Upper lobe of left lung (tissue), 6 donors: ENCODE data around the gene MDFI. TPM values are rescaled to one million over a fixed set of nuclear protein-coding genes. Genes with fewer than 3 reads are reported as not detected.

Experiments used
- ATAC-seq, 2 donors: fragments of 200-7000 bp; cut with Tn5 transposase; one replicate each; pipeline ENCODE4 v1.9.1; 2022; ENCODE audit warnings: mild to moderate bottlenecking in 2 of 2, moderate library complexity in 2 of 2; ENCODE audit not compliant: low FRiP score in 2 of 2
- DNase-seq, 2 donors: peaks; one replicate each; pipeline ENCODE4 v3.0.0-alpha.2; 2019 to 2020
- H3K27ac ChIP-seq, 4 donors: fragments of 200-600 bp; sonication (generic); one replicate each; pipeline ENCODE4 v1.5.1; 2016 to 2019
- H3K27me3 ChIP-seq, 4 donors: fragments of 200-600 bp; sonication (generic); one replicate each; pipeline ENCODE4 v1.5.1; 2017 to 2019
- H3K36me3 ChIP-seq, 4 donors: fragments of 200-600 bp; sonication (generic); one replicate each; pipeline ENCODE4 v1.5.1; 2016 to 2019
- H3K4me1 ChIP-seq, 4 donors: fragments of 200-600 bp; sonication (generic); one replicate each; pipeline ENCODE4 v1.5.1; 2018 to 2019
- H3K4me3 ChIP-seq, 4 donors: fragments of 200-600 bp; sonication (generic); one replicate each; pipeline ENCODE4 v1.5.1; 2017 to 2019; ENCODE audit warnings: mild to moderate bottlenecking in 2 of 4, moderate library complexity in 1 of 4
- H3K9me3 ChIP-seq, 4 donors: fragments of 200-600 bp; sonication (generic); one replicate each; pipeline ENCODE4 v1.5.1; 2018 to 2019
- EP300 ChIP-seq, 4 donors: sonication (generic); formaldehyde crosslinking; IDR thresholded peaks; one replicate each; pipeline ENCODE4 v1.5.1; 2017; ENCODE audit warnings: antibody characterized with exemption in 4 of 4, control low read depth in 2 of 4
- POLR2A ChIP-seq, 4 donors: fragments of 450-650 bp; IDR thresholded peaks; one replicate each; pipeline ENCODE4 v1.5.1; 2016 to 2017; ENCODE audit warnings: antibody characterized with exemption in 4 of 4, mild to moderate bottlenecking in 2 of 4
- POLR2AphosphoS5 ChIP-seq, 2 donors: sonication (generic); formaldehyde crosslinking; IDR thresholded peaks; one replicate each; pipeline ENCODE4 v1.5.1; 2017; ENCODE audit warnings: antibody characterized with exemption in 2 of 2
- WGBS, 2 donors: methylation state at CpG; one replicate each; pipeline ENCODE4 v1.1.5; 2017 to 2018; 5-methylcytosine and 5-hydroxymethylcytosine counted together
- total RNA-seq, 6 donors: library from RNA; depleted of rRNA in 4 of 6; stranded (reverse); fragments of >200 nt in 4 of 6; gene quantifications; one replicate each; pipeline versions ENCODE4 v1.1.0 to v1.2.1, GENCODE V29; 2016 to 2021
- TF ChIP-seq, protein P1 (sequence below), 6 experiments: fragments of 450-650 bp in 4 of 6; fragments of 200-600 bp in 2 of 6; sonication (generic) in 2 of 6; IDR thresholded peaks; one replicate each; pipeline ENCODE4 v1.5.1; 2016 to 2019; ENCODE audit warnings: antibody characterized with exemption in 6 of 6
- donor health status: DM: no; HTN: no; CAD: no; lungs with moderate emphysema.
- donor health status: DM: no; HTN: yes; CAD: no; lungs with severe emphysema.

Gene MDFI
- total RNA-seq, 6 donors from 2014 or later, result 4.9 to 23.4 (median 8.0) TPM

DNA sequence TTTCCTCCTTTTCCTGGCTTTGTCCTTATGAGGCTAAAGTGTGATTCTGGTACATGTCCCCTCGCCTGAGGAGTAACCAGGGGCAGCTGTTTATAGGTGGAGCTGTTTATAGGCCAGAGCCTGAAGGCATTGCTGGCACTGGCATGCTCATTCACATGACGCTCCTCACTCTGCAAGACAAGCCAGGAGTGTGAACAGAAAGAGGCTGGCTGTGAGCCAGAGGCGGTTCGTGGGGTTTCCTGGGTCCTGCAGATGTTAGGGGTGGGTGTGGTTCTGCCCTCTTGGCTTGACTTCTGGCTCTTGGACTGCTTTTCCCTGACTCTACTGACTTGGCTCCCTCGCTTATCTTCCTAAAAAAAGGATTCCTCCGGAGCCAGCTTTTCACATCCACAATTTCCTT, 12.8 kb upstream of the MDFI start:
- ATAC-seq, result peak in 1 of 2 donors; percentile 45
- no peak for TF ChIP-seq EP300 (IDR thresholded peaks at IDR 0.05)
- TF ChIP-seq, protein P1, sequence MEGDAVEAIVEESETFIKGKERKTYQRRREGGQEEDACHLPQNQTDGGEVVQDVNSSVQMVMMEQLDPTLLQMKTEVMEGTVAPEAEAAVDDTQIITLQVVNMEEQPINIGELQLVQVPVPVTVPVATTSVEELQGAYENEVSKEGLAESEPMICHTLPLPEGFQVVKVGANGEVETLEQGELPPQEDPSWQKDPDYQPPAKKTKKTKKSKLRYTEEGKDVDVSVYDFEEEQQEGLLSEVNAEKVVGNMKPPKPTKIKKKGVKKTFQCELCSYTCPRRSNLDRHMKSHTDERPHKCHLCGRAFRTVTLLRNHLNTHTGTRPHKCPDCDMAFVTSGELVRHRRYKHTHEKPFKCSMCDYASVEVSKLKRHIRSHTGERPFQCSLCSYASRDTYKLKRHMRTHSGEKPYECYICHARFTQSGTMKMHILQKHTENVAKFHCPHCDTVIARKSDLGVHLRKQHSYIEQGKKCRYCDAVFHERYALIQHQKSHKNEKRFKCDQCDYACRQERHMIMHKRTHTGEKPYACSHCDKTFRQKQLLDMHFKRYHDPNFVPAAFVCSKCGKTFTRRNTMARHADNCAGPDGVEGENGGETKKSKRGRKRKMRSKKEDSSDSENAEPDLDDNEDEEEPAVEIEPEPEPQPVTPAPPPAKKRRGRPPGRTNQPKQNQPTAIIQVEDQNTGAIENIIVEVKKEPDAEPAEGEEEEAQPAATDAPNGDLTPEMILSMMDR (IDR thresholded peaks at IDR 0.05), result no peak
- no peak for TF ChIP-seq POLR2A (IDR thresholded peaks at IDR 0.05)
- no peak for TF ChIP-seq POLR2AphosphoS5 (IDR thresholded peaks at IDR 0.05)
- Histone ChIP-seq H3K4me3 (no peak overlapping the region), H3K27ac (no peak overlapping the region), H3K4me1 (peaks cover 0 to 5% (median 2%) of the 10 kb centered on the region in 4 donors), H3K9me3 (peaks cover 0 to 5% (median 0%) of the 10 kb centered on the region in 4 donors), H3K27me3 (no peaks in the 10 kb centered on the region), H3K36me3 (no peaks in the 10 kb centered on the region)
- 28 to 31% methylated on average over 6 of the region's 6 CpGs for WGBS, 2 donors
- no peak for DNase-seq

GRCh38 chr6:41626022-41626421, 12.2 kb upstream of the MDFI start:
- Histone ChIP-seq H3K4me3 (no peak overlapping the region), H3K4me1 (peaks cover 0 to 5% (median 2%) of the 10 kb centered on the region in 4 donors), H3K27ac (no peak overlapping the region), H3K9me3 (peaks cover 0 to under 1% (median 0%) of the 10 kb centered on the region in 4 donors), H3K36me3 (no peaks in the 10 kb centered on the region), H3K27me3 (no peaks in the 10 kb centered on the region)
- no peak for TF ChIP-seq POLR2AphosphoS5 (IDR thresholded peaks at IDR 0.05)
- TF ChIP-seq EP300 (IDR thresholded peaks at IDR 0.05), result no peak
- no peak for TF ChIP-seq POLR2A (IDR thresholded peaks at IDR 0.05)
- TF ChIP-seq, protein P1 (IDR thresholded peaks at IDR 0.05), result no peak
- DNase-seq, result no peak
- no peak for ATAC-seq
- WGBS, 2 donors, result 91 to 93% methylated on average over 4 of the region's 4 CpGs

- no peak overlapping the region for H3K27ac ChIP-seq
- H3K4me3 ChIP-seq, result no peak overlapping the region
- no peaks in the 10 kb centered on the region for H3K9me3 ChIP-seq
- WGBS, 2 donors, result 34 to 37% methylated on average over 8 of the region's 8 CpGs
- no peak for ATAC-seq
- H3K4me1 ChIP-seq, result peaks cover 0 to 5% (median 2%) of the 10 kb centered on the region in 4 donors
- TF ChIP-seq, protein P1 (IDR thresholded peaks at IDR 0.05), result no peak
- no peak for TF ChIP-seq POLR2A (IDR thresholded peaks at IDR 0.05)
- no peak for TF ChIP-seq POLR2AphosphoS5 (IDR thresholded peaks at IDR 0.05)
- TF ChIP-seq EP300 (IDR thresholded peaks at IDR 0.05), result no peak
- no peaks in the 10 kb centered on the region for H3K27me3 ChIP-seq
- no peak for DNase-seq
- no peaks in the 10 kb centered on the region for H3K36me3 ChIP-seq
Measured at GRCh38 chr6:41626917-41627316, 11.4 kb upstream of the MDFI start.

- Histone ChIP-seq H3K4me3 (no peak overlapping the region), H3K36me3 (no peaks in the 10 kb centered on the region), H3K27ac (no peak overlapping the region), H3K9me3 (no peaks in the 10 kb centered on the region), H3K4me1 (peaks cover 0 to 5% (median 2%) of the 10 kb centered on the region in 4 donors), H3K27me3 (no peaks in the 10 kb centered on the region)
- TF ChIP-seq EP300 (IDR thresholded peaks at IDR 0.05) (no peak), POLR2AphosphoS5 (IDR thresholded peaks at IDR 0.05) (no peak), POLR2A (IDR thresholded peaks at IDR 0.05) (no peak)
- TF ChIP-seq, protein P1 (IDR thresholded peaks at IDR 0.05), result no peak
- 100% methylated on average over 2 of the region's 2 CpGs for WGBS, 2 donors
- ATAC-seq (no peak), DNase-seq (no peak)
Measured at GRCh38 chr6:41629128-41629527, 9.1 kb upstream of the MDFI start.

DNA sequence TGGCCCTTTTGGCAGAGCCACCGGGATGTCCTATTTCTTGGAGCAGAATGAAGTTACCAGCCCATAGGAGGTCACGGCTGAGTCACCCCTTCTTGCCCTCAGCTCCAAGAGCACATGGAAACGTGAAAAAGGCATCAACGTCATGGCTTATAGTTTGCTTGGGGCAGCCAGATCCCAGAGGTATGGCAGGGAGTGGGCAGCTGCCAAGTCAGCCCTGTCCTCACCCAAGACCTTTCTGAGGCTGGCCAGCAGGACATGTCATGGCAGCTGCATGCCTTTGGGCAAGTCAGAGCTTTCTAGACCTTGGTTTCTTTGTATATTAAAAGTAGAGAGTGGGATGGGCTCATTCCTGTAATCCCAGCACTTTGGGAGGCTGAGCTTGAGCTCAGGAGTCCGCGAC, 8.2 kb upstream of the MDFI start:
- H3K4me1 ChIP-seq, result peaks cover 0 to 11% (median 6%) of the 10 kb centered on the region in 4 donors
- no peaks in the 10 kb centered on the region for H3K9me3 ChIP-seq
- no peak for ATAC-seq
- 92 to 98% methylated on average over 6 of the region's 6 CpGs for WGBS, 2 donors
- H3K36me3 ChIP-seq, result no peaks in the 10 kb centered on the region
- no peak for DNase-seq
- TF ChIP-seq, protein P1 (IDR thresholded peaks at IDR 0.05), result no peak
- no peak for TF ChIP-seq EP300 (IDR thresholded peaks at IDR 0.05)
- TF ChIP-seq POLR2AphosphoS5 (IDR thresholded peaks at IDR 0.05), result no peak
- no peak for TF ChIP-seq POLR2A (IDR thresholded peaks at IDR 0.05)
- no peak overlapping the region for H3K27ac ChIP-seq
- H3K4me3 ChIP-seq, result no peak overlapping the region
- no peaks in the 10 kb centered on the region for H3K27me3 ChIP-seq
